ENCODE measurements around the gene ZBTB7B.

ZBTB7B gene

DNA sequence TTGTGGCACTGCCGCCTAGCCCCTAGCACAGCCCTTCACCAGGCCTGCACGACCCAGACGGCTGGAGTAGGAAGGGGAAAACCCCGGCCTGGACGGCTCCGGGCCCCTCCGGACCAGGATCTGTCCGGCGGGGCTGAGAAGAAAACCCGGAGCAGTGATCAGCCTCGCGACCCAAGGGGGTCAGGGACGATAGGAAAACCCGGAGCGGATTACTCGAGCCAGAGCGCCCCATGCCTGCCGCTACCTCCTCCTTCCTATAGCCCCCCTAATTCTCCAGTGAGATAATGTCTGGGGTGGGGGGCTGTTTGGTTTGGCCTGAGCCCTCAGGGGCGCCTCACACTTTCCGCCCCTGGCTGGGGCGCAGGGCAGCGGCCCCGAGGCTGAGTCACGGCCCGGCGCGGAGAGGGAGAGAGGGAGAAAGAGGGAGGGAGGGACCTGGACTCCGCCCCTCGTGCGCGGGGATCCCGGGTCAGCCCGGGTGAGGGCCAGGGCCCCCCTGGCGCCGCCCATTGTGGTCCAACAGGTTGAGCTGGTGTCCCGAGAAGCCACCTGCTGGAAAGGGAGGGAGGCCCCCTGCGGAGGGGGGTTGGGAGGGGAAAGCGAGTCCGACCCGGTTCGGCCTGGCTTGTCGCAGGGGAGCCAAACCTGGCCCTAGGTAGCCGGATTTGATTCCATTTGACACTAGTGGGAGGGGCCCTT lies 1.7 kb upstream of the ZBTB7B start:
- peak overlapping the region; percentile 100 for H3K27ac ChIP-seq
- DNase-seq (ENCODE audit: low spot score): peak; percentile 94
- TF ChIP-seq, protein P1, sequence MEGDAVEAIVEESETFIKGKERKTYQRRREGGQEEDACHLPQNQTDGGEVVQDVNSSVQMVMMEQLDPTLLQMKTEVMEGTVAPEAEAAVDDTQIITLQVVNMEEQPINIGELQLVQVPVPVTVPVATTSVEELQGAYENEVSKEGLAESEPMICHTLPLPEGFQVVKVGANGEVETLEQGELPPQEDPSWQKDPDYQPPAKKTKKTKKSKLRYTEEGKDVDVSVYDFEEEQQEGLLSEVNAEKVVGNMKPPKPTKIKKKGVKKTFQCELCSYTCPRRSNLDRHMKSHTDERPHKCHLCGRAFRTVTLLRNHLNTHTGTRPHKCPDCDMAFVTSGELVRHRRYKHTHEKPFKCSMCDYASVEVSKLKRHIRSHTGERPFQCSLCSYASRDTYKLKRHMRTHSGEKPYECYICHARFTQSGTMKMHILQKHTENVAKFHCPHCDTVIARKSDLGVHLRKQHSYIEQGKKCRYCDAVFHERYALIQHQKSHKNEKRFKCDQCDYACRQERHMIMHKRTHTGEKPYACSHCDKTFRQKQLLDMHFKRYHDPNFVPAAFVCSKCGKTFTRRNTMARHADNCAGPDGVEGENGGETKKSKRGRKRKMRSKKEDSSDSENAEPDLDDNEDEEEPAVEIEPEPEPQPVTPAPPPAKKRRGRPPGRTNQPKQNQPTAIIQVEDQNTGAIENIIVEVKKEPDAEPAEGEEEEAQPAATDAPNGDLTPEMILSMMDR (conservative IDR thresholded peaks at IDR 0.05; ENCODE audit: low read depth): no peak
- ChIA-PET CTCF (interaction anchor here (0.5 to 0.9 kb wide), 4 partner anchors 11 to 173 kb away, joined by 3 to 4 read pairs (median 3); partner anchors contain the start of gene KRTCAP2), POLR2A (ENCODE audit: low non-redundant PET) (interaction anchor here (0.6 to 0.7 kb wide), 2 partner anchors 27 to 30 kb away, joined by 3 to 4 read pairs; partner anchors contain the start of gene SHC1)

GRCh38 chr1:155001425-155001674 lies 1.3 kb upstream of the ZBTB7B start:
- CTCF ChIA-PET: interaction anchor here (0.5 to 0.9 kb wide), 2 partner anchors 16 to 173 kb away, joined by 3 read pairs; no protein-coding TSS in a partner anchor
- DNase-seq (ENCODE audit: low spot score): no peak
- H3K27ac ChIP-seq: peak overlapping the region; percentile 100
- POLR2A ChIA-PET (ENCODE audit: low non-redundant PET): interaction anchor here (0.6 to 0.7 kb wide), 2 partner anchors 28 to 30 kb away, joined by 3 to 4 read pairs; partner anchors contain the start of gene SHC1
- TF ChIP-seq, protein P1 (conservative IDR thresholded peaks at IDR 0.05; ENCODE audit: low read depth): no peak

GRCh38 chr1:155001675-155002463 lies 733 bp upstream of the ZBTB7B start:
- ChIA-PET CTCF (interaction anchor here (0.8 to 3.2 kb wide), 3 partner anchors 15 to 49 kb away, joined by 3 to 26 read pairs (median 4); partner anchors contain the start of gene ADAM15), POLR2A (ENCODE audit: low non-redundant PET) (interaction anchor here (0.7 kb wide), 1 partner anchor 31 kb away, joined by 4 read pairs; the partner anchor contains the start of gene SHC1)
- DNase-seq (ENCODE audit: low spot score): peak; percentile 99
- TF ChIP-seq, protein P1 (conservative IDR thresholded peaks at IDR 0.05; ENCODE audit: low read depth): peak; percentile 69
- peak overlapping the region; percentile 100 for H3K27ac ChIP-seq

DNA sequence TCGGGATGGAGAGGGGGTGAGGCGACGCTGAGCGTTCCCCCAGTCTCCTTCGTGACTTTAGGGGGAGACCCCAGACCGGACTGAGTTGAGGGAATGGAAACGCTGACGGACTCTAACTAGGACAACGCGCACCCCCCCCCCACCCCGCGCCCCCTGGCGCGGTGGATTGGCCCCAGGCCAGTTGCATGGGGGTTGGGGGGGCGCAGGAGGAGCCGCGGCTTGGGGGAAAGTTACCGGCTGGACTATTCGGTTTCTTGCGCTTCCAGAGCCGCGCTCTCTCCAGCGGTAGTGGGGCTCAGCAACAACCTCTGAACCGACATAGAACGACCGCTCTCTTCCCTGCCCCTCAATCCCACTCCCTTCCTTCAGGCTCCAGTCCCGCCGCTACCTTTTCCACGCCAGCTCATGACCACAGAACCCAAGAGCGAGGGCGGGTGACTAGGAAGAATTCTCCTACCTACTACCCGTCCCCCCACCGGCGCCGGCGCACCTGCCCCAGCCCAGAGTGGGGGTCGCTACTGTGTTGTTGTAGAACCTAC lies 694 bp downstream of the ZBTB7B start:
- TF ChIP-seq, protein P1 (conservative IDR thresholded peaks at IDR 0.05; ENCODE audit: low read depth): no peak
- ChIA-PET POLR2A (ENCODE audit: low non-redundant PET) (no interaction called here), CTCF (interaction anchor here (0.6 to 3.2 kb wide), 4 partner anchors 9 to 88 kb away, joined by 3 to 26 read pairs (median 4); partner anchors contain the start of gene FLAD1)
- no peak for DNase-seq (ENCODE audit: low spot score)
- peak overlapping the region; percentile 100 for H3K27ac ChIP-seq

GRCh38 chr1:155003766-155004351 lies 1.3 kb downstream of the ZBTB7B start:
- ChIA-PET POLR2A (ENCODE audit: low non-redundant PET) (interaction anchor here (0.6 to 1.0 kb wide), 3 partner anchors 30 to 192 kb away, joined by 3 to 12 read pairs (median 3); partner anchors contain the start of gene CKS1B), CTCF (interaction anchor here (0.6 to 3.2 kb wide), 5 partner anchors 9 to 446 kb away, joined by 3 to 26 read pairs (median 3); partner anchors contain the start of gene FLAD1)
- no peak for DNase-seq (ENCODE audit: low spot score)
- TF ChIP-seq, protein P1 (conservative IDR thresholded peaks at IDR 0.05; ENCODE audit: low read depth): no peak
- H3K27ac ChIP-seq: peak overlapping the region; percentile 100
